K562 (cell line): ENCODE data around the gene F12. TPM values are rescaled to one million over a fixed set of nuclear protein-coding genes. Genes with fewer than 3 reads are reported as not detected.

ENCODE experiments used
- ATF1 ChIP-seq, 2 experiments: fragments of 450-650 bp in 1 of 2; IDR thresholded peaks; 2 replicates each; pipeline ENCODE4 v1.6.1; 2016; ENCODE audit warnings: missing compliant biosample characterization in 1 of 2, missing genetic modification characterization in 1 of 2
- BRD9 ChIP-seq: fragments of 450-650 bp; IDR thresholded peaks from 2 replicates; pipeline ENCODE4 v1.6.1; 2018; ENCODE audit warnings: low read depth; ENCODE audit not compliant: partially characterized antibody
- CEBPB ChIP-seq: fragments of 450-650 bp; IDR thresholded peaks from 2 replicates; pipeline ENCODE4 v1.6.1; 2016; ENCODE audit warnings: missing genetic modification characterization, missing compliant biosample characterization
- CEBPG ChIP-seq, 3 experiments: fragments of 200-800 bp in 1 of 3; sonication (Bioruptor generic) in 1 of 3; sonication (generic) in 1 of 3; formaldehyde crosslinking in 1 of 3; IDR thresholded peaks in 2 of 3; conservative IDR thresholded peaks in 1 of 3; 2 replicates each; pipeline versions ENCODE4 v1.6.1 to v1.8.0; 2016 to 2022; ENCODE audit warnings: missing compliant biosample characterization in 2 of 3, missing genetic modification characterization in 2 of 3, mild to moderate bottlenecking in 1 of 3, missing genetic modification reagents in 1 of 3
- GABPA ChIP-seq: fragments of 200-800 bp; sonication (Bioruptor generic); conservative IDR thresholded peaks from 2 replicates; pipeline ENCODE4 v1.6.1; 2016; ENCODE audit warnings: low read depth, missing genetic modification characterization, missing compliant biosample characterization
- HNRNPLL ChIP-seq: fragments of 200-400 bp; formaldehyde crosslinking; IDR thresholded peaks from 2 replicates; pipeline ENCODE4 v1.6.1; 2017; ENCODE audit warnings: low read length, low read depth, mild to moderate bottlenecking; ENCODE audit not compliant: poor library complexity, severe bottlenecking
- ID3 ChIP-seq, 2 experiments: fragments of 250-450 bp in 1 of 2; fragments of 450-650 bp in 1 of 2; sonication (Bioruptor Pico) in 1 of 2; IDR thresholded peaks; 2 replicates each; pipeline versions ENCODE4 v1.6.1 to v1.8.0; 2016 to 2021; ENCODE audit warnings: mild to moderate bottlenecking in 2 of 2, moderate library complexity in 2 of 2, missing compliant biosample characterization in 1 of 2, missing genetic modification characterization in 1 of 2
- JUN ChIP-seq, 2 experiments: sonication (generic) in 1 of 2; formaldehyde crosslinking in 1 of 2; IDR thresholded peaks; 2 replicates each; pipeline versions ENCODE4 v1.6.1 to v1.8.0; 2012 to 2022; ENCODE audit warnings: borderline replicate concordance in 2 of 2, mild to moderate bottlenecking in 2 of 2, improper control_type of control experiment in 1 of 2, low read depth in 1 of 2, low read length in 1 of 2, missing genetic modification reagents in 1 of 2
- NFYB ChIP-seq: IDR thresholded peaks from 2 replicates; pipeline ENCODE4 v1.6.1; 2011; ENCODE audit warnings: mild to moderate bottlenecking, moderate library complexity; ENCODE audit not compliant: insufficient read length; ENCODE audit errors: extremely low read depth
- POLR2A ChIP-seq: fragments of 450-650 bp; conservative IDR thresholded peaks from 2 replicates; pipeline ENCODE4 v1.6.1; 2016
- RCOR1 ChIP-seq, 2 experiments: IDR thresholded peaks; 2 replicates each; pipeline ENCODE4 v1.6.1; 2012; ENCODE audit warnings: low read depth in 2 of 2, low read length in 2 of 2, borderline replicate concordance in 1 of 2, improper control_type of control experiment in 1 of 2
- ZBTB7A ChIP-seq: IDR thresholded peaks from 2 replicates; pipeline ENCODE4 v1.6.1; 2011; ENCODE audit warnings: low read depth, mild to moderate bottlenecking, low read length, moderate library complexity, borderline replicate concordance; ENCODE audit not compliant: control insufficient read depth
- ZBTB8A ChIP-seq: fragments of 450-650 bp; IDR thresholded peaks from 2 replicates; pipeline ENCODE4 v1.6.1; 2018; ENCODE audit warnings: mild to moderate bottlenecking, moderate library complexity; ENCODE audit not compliant: partially characterized antibody
- ZNF140 ChIP-seq: fragments of 250-450 bp; sonication (Bioruptor Pico); IDR thresholded peaks from 2 replicates; pipeline ENCODE4 v1.8.0; 2021; ENCODE audit warnings: moderate library complexity, mild to moderate bottlenecking, inconsistent platforms
- polyA plus RNA-seq, 8 experiments: library from polyadenylated mRNA; depleted of rRNA in 4 of 8; stranded (reverse) in 5 of 8; unstranded in 3 of 8; fragments of >200 nt; fragmentation: Nextera tagmentation in 2 of 8; fragmentation: Illumina TruSeq in 1 of 8; extraction: Ambion mirVana in 2 of 8; extraction: Trizol in 1 of 8; gene quantifications; 2 replicates each; pipeline versions ENCODE4 v1.2.1 to v1.2.3, GENCODE V29; 2011 to 2014; ENCODE audit warnings: inconsistent platforms in 1 of 8, missing spikeins in 1 of 8
- total RNA-seq, 7 experiments: library from RNA; depleted of rRNA in 6 of 7; stranded (reverse); fragments of >200 nt in 6 of 7; fragmentation: Illumina TruSeq in 2 of 7; extraction: Trizol in 2 of 7; gene quantifications; 2 replicates each; pipeline versions ENCODE4 v1.2.1 to v1.2.3, GENCODE V29; 2011 to 2021; ENCODE audit warnings: low replicate concordance in 1 of 7
- TF ChIP-seq, protein P1 (sequence below): fragments of 250-450 bp; sonication (Bioruptor Pico); IDR thresholded peaks from 2 replicates; pipeline ENCODE4 v1.4.0; 2020
- TF ChIP-seq, protein P2 (sequence below): fragments of 250-450 bp; sonication (Bioruptor Pico); IDR thresholded peaks from 2 replicates; pipeline ENCODE4 v1.5.0; 2020; ENCODE audit warnings: mild to moderate bottlenecking, borderline replicate concordance

Gene F12
- total and polyA plus RNA-seq, 9 of the 15 experiments (the other 6 are each of a cell fraction or from before 2014, with no cell fraction given) = 0.59 to 18.3 (median 3.6) TPM

GRCh38 chr5:177429248-177430040, 20.1 kb upstream of the F12 start (continued):
- TF ChIP-seq, protein P1, sequence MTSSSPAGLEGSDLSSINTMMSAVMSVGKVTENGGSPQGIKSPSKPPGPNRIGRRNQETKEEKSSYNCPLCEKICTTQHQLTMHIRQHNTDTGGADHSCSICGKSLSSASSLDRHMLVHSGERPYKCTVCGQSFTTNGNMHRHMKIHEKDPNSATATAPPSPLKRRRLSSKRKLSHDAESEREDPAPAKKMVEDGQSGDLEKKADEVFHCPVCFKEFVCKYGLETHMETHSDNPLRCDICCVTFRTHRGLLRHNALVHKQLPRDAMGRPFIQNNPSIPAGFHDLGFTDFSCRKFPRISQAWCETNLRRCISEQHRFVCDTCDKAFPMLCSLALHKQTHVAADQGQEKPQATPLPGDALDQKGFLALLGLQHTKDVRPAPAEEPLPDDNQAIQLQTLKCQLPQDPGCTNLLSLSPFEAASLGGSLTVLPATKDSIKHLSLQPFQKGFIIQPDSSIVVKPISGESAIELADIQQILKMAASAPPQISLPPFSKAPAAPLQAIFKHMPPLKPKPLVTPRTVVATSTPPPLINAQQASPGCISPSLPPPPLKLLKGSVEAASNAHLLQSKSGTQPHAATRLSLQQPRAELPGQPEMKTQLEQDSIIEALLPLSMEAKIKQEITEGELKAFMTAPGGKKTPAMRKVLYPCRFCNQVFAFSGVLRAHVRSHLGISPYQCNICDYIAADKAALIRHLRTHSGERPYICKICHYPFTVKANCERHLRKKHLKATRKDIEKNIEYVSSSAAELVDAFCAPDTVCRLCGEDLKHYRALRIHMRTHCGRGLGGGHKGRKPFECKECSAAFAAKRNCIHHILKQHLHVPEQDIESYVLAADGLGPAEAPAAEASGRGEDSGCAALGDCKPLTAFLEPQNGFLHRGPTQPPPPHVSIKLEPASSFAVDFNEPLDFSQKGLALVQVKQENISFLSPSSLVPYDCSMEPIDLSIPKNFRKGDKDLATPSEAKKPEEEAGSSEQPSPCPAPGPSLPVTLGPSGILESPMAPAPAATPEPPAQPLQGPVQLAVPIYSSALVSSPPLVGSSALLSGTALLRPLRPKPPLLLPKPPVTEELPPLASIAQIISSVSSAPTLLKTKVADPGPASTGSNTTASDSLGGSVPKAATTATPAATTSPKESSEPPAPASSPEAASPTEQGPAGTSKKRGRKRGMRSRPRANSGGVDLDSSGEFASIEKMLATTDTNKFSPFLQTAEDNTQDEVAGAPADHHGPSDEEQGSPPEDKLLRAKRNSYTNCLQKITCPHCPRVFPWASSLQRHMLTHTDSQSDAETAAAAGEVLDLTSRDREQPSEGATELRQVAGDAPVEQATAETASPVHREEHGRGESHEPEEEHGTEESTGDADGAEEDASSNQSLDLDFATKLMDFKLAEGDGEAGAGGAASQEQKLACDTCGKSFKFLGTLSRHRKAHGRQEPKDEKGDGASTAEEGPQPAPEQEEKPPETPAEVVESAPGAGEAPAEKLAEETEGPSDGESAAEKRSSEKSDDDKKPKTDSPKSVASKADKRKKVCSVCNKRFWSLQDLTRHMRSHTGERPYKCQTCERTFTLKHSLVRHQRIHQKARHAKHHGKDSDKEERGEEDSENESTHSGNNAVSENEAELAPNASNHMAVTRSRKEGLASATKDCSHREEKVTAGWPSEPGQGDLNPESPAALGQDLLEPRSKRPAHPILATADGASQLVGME (CRISPR knock-in tag) = no peak
- TF ChIP-seq, protein P2, sequence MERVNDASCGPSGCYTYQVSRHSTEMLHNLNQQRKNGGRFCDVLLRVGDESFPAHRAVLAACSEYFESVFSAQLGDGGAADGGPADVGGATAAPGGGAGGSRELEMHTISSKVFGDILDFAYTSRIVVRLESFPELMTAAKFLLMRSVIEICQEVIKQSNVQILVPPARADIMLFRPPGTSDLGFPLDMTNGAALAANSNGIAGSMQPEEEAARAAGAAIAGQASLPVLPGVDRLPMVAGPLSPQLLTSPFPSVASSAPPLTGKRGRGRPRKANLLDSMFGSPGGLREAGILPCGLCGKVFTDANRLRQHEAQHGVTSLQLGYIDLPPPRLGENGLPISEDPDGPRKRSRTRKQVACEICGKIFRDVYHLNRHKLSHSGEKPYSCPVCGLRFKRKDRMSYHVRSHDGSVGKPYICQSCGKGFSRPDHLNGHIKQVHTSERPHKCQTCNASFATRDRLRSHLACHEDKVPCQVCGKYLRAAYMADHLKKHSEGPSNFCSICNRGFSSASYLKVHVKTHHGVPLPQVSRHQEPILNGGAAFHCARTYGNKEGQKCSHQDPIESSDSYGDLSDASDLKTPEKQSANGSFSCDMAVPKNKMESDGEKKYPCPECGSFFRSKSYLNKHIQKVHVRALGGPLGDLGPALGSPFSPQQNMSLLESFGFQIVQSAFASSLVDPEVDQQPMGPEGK (CRISPR knock-in tag) = no peak
- no peak for TF ChIP-seq POLR2A
- no peak for TF ChIP-seq ZBTB8A
- no peak for TF ChIP-seq ZNF140 (CRISPR knock-in tag)
- TF ChIP-seq ATF1 (CRISPR knock-in tag; IDR thresholded peaks at IDR 0.05) = no peak
- TF ChIP-seq ATF1 (tag; IDR thresholded peaks at IDR 0.05) = no peak
- peak in 1 of 2 experiments; percentile 35; a peak in 1 of 4 replicates for TF ChIP-seq RCOR1 (IDR thresholded peaks at IDR 0.05; ENCODE audit: borderline replicate concordance in 1 of 2, low read depth in 2 of 2, low read length in 2 of 2)
- TF ChIP-seq BRD9 = no peak
- 0 out of 2 replicates have a peak, but pooled peaks have one; percentile 20 for TF ChIP-seq GABPA (tag)
- TF ChIP-seq HNRNPLL = no peak
- peak; percentile 14; the same call in 1 of the 2 replicates for TF ChIP-seq ZBTB7A
- no peak for TF ChIP-seq JUN (IDR thresholded peaks at IDR 0.05; ENCODE audit: borderline replicate concordance, low read depth, low read length)
- TF ChIP-seq JUN (CRISPR knock-in tag; IDR thresholded peaks at IDR 0.05; ENCODE audit: borderline replicate concordance) = no peak
- TF ChIP-seq CEBPB (tag) = peak; percentile 55
- TF ChIP-seq ID3 (CRISPR knock-in tag; IDR thresholded peaks at IDR 0.05) = no peak
- TF ChIP-seq ID3 (tag; IDR thresholded peaks at IDR 0.05) = no peak
- no peak for TF ChIP-seq CEBPG (CRISPR knock-in tag; IDR thresholded peaks at IDR 0.05)
- 0 out of 4 replicates have a peak, but pooled peaks of 1 of the 2 experiments have one; percentile 21 for TF ChIP-seq CEBPG (tag; conservative IDR thresholded peaks at IDR 0.05 in 1 of 2, IDR thresholded peaks at IDR 0.05 in 1 of 2)
- TF ChIP-seq NFYB = no peak
